ENCODE measurements around the gene NUP93.

Gene NUP93

DNA sequence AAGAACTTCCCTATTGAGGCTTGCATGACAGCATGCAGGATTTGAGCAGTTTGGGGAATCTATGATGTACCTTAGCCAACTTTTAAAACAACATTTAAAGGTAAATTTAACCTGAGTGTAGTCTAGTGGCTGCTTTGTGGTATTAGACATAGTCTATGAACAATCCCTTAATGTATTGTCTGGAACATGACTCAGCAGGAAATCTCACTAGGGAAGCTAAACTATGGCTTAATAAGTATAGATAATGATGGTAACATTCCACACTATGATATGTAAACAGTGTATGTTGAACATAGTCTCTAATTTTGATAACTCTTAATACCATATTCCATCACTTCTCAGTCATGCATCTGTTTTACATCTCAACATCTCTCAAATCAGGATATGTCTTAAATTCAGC lies 83.0 kb downstream of the NUP93 start:
- DNase-seq = no peak

DNA sequence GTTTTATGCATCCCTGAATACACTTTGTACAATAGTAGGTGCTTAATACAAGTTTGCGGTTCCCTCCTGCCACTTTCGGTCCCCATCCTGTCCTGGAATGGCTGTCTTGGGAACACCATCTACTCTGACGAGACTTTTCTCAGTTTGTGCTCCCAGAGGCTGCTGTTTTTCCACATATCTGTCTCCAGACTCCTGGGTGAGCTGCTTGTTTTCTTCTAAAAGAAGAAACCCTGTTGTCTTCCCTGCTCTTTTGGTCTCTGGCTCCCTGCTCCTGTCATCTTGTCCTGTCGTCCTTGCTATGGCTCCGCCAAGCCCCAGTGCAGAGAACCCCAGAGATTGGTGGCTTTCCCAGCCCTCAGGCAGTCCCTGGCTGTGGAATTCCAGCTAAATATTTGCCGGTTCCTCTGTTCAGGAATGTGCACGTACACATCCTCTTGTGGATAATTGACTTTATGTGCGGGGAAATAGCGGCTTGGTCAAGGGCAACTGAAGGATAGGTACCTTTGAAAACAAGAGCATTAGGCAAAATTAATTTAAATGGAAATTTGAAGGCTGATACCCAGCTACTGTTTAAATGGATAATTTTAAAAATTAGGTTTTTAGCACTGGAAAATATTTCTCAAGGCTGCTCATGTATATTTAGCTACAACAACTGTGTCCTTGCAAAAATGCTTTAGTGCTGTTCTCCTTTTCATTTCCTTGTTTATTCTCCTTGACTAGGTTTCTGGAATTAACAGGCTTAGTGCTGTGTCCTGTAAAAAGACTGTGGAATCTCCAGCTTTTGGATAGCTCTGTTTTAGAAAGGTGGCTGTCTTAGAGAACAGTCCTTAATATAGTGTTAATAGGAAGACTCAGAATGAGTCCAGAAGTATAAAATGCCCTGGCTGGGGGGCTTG lies 84.9 kb downstream of the NUP93 start:
- DNase-seq = no peak

DNA sequence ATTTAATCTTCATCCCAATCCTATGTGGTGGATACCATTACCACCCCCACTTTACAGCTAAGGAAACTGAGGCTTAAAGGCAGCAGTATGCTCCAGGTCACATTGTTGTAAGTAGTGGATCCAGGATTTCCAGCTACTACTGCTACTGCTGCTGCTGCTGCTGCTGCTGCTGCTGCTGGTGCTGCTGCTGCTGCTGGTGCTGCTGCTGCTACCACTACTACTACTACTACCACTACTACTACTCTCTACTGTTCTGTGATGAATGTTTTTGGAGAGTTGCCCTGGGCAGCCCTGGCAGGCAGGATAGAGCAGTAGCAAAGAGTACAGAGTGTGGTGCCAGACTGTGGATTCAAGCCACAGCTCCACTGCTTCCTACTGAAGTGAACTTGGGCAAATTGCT lies 85.8 kb downstream of the NUP93 start:
- DNase-seq = peak in 17 of 56 donors; percentile 5 to 59 (median 18)

DNA sequence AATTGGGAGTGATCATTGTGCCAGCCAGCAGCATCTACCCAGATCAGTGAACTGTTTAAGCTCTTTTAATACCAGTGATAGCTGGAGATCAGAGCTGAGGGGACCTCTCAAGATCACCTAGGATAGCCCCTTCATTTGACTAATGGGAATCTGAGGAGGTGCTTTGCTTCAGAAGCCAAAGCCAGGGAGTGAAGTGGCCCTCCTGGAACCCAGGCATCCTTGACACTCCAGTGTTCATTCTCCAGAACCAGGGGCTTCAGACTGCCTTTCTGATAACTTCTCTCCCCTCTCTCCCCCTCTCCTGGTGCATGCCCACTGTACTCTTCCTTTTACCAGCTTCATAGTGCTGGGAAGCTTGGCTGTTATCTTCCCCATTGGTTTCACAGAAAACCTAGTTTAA lies 87.1 kb downstream of the NUP93 start:
- no peak for DNase-seq

DNA sequence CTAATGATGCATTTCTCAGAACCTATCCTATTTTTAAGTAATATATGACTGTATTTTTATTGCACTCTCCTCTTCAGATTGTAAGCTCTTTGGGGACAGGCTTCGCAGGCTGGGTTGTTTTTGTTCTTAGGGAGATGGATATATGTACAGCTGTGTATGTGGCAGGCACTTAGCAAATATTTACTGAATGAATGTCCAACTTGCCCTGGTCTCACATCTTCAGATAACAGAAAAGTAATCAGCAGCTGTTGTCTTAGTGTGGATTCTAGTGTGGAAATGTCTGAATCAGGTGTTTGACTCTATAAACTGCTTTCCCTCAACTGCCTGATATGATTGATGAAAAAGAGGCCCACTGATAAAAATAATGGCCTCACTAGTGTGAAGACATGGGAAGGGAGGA lies 88.0 kb downstream of the NUP93 start:
- no peak for DNase-seq

DNA sequence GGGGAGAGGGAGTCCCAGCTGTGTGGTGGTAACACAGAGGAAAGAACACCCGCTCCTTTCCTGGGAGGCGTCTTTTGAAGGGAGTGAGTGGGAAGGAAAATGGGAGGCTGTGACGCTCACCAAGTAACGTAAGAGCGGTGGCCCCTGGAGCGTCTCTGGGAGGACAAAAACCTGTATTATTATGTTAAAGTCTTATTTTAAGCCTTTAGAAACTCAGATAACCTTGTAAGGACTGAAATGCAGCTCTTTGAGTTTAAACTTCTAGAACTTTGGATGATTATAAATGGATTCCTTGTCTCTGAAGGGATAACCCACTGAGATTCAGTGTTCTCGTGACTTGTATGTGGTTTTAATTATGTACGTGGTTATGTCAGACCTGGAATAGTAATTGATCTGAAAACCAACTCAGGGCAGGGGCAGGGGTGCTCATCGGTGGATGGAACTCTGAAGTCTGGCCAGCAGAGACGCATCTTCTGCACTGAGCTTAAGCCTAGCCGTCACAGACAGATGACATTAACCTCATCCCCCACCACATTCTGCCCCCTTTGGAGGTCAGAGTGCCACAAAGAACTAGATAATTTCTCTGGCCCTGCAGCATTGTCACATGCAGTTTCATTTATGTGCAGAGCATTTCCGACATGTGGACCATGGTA lies 93.3 kb downstream of the NUP93 start:
- DNase-seq = no peak

DNA sequence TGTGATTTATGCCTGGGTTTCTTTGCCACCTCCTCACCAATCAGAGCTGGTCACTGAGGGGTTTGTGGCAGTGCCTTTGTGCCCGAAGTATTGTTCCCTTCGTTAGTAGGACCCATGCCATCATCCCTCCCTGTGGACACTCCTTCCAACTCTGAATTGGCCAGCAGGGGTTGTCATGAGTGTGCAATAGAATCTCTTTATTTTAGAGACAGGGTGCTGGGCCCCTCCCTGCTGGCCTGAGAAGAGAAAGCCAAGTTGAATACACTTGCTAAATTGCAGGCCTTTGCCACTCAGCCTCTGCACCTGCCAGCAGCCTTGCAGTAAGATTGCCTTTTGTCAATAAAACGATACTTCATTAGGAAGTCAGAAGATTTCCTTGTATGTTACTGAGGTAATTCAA lies 94.4 kb downstream of the NUP93 start:
- DNase-seq = peak in 19 of 56 donors; percentile 7 to 65 (median 32)

DNA sequence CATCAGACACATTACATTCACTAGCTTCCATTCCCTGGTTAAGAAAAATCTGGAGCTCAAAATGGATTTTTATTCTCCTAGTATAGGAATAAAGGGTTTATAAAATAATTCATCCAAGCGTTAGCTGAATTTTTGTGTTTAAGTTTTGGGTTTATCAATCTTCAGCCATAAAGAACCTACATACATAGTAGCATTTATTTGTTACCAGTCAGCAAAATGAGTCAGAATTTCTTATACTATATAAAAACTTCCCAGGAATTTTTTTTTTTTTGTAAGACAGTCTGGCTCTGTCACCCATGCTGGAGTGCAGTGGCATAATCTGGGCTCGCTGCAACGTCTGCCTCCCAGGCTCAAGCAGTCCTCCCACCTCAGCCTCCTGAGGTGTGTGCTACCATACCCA lies 94.9 kb downstream of the NUP93 start:
- DNase-seq = no peak

DNA sequence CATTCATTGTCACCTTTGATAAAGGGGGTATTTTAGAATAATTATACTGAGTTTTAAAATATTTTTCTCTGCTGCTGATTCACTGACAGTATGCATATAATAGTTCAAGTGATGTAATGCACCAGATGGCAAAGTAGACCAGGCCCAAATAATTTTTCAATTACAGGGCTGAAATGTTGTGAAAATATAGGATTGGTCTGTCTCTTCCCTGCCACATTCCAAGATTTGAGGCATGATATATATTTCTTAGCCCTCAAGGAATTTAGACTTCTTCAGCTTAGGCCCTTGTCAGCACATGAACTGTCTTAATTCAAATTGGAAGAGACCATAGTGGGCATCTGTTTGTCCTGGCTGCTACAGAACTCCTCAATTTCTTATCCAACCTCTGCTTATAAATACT lies 95.9 kb downstream of the NUP93 start:
- DNase-seq = no peak

DNA sequence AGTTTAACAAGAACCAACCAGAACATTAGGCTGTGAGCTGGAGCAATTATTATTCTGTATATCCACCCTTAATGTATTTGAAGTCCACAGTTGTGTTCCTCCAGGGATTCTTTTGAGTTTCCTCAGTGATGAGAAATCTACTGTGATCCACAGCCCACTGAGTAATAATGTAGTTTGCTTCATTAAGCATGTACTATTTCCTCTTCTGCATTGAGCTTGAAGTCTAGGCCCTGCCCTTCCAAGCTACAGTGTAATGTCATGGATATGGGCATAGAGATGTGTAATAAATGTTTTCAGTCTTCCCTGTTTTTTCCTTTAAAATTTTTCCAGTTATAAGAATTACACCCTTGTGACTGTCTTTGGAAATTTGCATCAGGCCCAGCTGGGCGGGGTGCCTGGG lies 98.7 kb downstream of the NUP93 start:
- DNase-seq = no peak

DNA sequence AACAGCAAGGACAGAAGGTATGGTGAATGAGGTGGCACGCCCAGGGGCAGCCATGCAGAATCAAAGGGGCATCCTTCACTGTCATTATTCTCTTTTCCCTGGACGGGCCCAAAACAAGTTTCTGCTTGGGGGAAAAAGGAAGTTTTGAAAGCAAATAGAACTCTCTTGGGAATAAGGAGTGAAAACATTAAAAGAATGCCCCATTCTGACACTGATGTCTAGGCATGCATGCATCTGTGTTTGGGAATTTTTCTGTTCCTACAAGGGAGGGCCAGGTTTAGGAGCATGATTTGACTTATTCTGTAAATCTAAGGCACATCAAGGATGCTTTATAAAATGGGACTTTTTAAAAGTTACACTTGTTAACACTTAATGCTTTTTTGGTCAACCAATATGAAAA lies 100.7 kb downstream of the NUP93 start:
- no peak for DNase-seq

DNA sequence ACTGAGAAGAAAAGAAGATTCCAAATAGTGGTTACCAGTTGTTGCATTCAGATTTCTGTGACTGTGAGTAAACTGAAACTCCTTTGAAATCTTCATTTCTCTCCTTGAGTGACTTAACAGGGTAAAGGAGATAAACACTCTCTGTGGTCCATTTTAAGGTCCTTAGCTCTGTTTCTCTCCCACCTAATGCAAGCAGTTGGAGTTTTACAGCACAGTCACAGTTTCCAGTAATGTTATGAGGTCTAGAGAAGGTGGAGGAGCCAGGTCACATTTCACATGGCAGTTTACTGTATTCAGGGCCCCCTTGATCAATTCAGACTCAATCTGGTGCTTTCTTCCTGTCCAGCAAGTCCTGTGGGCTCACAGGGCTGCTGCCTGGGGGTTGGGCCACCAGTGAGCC lies 102.8 kb downstream of the NUP93 start:
- DNase-seq = no peak

DNA sequence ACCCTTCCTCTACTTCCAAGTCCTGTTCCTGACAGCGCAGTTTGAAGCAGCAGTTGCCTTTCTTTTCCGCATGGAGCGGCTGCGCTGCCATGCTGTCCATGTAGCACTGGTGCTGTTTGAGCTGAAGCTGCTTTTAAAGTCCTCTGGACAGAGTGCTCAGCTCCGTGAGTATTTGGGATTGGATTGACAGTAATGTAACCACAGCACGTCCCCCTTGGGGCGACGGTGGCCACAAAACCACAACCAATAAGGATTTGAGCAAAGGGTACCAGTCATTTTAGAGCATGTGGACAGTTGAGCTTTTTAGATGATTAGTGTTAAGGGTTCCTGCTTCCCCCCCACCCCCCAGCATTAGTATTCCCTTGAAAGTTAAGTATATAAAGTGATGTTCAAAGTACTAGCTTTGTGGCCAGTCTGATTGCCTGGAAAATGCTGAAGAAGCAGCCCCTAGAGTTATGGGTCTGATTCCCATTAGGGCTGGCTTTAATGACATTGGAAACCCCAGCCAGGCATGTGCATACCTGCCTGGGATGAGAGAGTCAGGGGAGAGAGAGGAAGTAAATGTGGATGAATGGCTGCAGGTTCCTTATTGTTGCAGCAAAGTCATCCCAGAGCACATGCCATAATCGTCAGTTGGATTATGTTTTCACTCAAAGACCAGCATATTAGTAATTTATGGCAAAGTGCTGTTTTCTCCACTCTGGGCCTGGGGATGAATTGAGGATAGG lies 103.5 kb downstream of the NUP93 start:
- DNase-seq = no peak

DNA sequence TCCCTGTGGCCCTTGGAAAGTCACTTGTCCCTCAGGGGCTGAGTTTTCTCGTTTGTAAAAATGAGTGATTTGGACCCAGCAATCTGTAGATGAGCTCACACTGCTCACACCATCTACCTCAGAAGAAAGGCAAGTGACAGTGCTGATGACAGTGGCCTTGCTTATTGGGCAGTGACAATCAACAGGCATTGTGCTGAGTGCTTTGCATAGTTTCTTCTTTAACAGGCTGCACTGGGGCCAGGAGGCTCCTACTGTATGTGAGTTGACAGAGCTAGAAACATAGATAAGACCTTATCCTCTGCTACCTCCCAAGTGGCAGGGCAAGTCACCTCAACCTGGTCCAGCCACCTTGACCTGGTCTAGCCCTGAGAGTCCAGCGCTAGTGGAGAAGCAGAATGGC lies 105.4 kb downstream of the NUP93 start:
- no peak for DNase-seq

DNA sequence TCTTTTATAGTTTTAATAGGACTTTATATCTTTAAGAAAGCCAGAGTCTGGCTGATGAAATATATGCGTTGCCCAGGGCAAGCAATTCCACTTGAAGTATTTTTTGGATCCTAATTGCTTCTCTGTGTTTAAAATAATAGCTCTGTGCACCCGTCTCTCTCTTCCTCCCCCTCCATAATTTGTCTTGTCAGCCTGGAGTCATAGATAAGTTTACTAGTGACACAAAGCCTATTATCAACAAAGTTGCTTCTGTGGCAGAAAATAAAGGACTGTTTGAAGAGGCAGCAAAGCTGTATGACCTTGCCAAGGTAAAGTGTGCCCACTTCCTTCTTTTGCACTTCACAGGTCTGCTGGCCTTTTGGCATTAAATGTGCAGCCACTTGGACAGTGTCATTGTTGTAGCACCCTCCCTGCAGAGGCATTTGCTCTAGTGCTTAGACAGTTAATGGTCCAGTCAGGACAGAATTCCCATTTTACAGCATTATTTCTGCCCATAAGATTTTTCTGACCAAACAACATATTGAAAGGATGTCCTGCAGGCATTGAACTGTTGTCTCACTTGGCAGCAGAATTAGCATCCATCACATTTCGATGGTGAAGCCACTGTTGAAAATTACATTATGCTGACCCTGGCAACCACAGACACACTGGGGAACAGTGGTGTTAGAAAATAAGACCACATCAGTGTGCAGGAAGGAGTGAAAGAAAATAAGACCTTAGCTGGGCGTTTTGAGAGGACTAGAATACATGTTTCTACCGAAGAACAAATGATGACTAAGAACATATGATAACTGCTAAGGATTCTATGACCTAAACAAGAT lies 106.7 kb downstream of the NUP93 start:
- DNase-seq = no peak

DNA sequence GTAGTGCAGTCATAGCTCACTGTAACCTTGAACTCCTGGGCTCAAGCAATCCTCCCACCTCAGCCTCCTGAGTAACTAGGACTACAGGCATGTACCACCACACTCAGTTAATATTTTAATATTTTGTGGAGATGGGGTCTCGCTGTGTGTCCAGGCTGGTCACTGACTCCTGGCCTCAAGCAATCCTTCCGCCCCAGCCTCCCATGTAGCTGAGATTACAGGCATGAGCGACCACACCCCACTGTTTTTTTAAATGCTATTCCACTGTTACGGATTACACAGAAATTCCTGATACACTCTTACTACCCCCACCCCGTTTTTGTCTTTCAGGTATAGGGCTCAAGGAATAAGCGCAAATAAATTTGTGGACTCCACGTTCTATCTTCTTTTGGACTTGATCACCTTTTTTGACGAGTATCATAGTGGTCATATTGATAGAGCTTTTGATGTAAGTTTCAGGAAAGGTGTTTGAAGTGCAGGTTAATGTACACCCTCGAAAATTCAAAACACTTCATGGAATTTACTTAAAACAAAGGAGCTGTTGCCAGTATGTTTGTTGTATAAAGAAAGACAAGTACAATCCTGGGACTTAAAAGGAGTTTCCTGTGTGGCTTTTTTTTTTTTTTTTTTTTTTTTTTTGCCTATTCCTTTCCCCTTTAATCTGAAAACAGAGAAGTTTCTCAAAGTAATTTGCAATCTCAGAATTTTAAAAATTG lies 108.9 kb downstream of the NUP93 start:
- no peak for DNase-seq

DNA sequence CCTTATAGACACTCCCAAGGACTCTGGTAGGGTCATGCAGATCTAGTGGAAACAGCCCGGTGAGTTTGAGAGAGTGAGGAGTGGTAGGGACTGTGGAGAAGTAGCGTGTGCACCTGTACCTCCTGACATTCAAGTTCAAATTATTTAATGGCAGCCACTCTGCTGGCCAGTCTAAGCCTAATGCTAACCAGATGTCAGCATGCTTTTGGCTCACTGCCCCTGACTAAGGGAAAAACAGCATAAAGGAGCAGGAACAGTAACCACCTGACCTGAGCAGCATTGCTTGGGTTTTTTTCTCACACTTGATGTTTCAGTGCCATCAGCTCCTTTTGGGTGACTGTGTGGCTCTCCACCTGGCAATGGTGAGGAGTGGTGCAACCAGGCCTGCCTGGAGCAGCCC lies 111.3 kb downstream of the NUP93 start:
- no peak for DNase-seq

DNA sequence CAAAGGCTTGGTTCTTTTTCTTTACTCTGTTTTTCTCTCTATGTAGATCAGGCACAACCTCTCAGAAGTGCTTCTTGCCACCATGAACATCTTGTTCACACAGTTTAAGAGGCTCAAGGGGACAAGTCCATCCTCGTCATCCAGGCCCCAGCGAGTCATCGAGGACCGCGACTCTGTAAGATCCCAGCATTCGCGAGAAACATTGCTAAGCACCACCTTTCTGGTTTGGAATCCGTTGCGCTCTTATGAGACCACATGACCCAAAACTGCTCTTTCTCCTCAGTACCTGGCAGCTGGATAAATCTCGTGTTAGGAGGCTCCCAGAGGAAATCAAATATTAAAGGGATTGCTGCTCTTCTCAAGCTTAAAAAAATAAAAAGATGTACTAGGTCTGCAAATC lies 111.7 kb downstream of the NUP93 start:
- no peak for DNase-seq

DNA sequence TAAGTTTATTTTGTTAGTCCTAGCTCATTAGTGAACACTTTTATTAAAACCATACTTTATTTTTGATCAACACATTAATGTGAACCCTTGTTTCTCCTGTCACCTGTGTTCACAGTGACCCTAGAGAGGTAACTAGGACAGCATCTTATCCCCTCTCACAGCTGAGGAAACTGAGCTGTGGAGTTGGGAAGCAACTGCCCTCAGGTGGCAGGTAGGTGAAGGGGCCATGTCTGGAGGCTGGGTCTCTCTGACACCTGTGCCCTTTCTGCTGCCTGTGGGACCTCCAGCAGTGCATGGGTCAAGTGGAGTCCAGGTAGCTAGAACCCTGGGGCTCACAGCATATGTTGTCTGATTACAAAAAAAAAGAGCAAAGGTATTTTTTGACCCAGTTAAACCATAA lies 112.2 kb downstream of the NUP93 start:
- no peak for DNase-seq

DNA sequence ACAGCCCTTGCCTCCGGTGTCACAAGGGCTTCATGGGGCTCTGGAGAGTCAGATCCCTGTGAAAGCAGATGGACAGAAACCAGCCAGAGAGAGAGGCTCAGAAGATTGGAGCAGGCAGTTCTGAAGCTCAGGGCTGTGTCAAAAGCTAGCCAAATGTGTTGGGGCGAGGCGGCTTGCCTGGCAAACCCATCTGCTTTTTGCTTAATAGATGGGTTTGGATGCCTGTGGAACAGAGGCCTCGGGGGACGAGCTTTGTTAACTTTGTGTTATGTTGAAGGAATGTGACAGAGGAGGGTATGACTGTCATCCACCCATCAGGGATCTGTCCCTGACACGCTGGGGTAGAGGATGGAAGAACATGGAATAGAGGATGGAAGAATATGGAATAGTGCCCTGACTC lies 114.1 kb downstream of the NUP93 start:
- DNase-seq = no peak

All from amygdala (tissue), 56 donors.